ENCODE data around the gene FAM118A.
"Not testable (repeated sequence)": the region's sequence is repeated elsewhere in the genome, so short reads cannot be mapped to it uniquely, and the experiment has no call there.

FAM118A gene

DNA sequence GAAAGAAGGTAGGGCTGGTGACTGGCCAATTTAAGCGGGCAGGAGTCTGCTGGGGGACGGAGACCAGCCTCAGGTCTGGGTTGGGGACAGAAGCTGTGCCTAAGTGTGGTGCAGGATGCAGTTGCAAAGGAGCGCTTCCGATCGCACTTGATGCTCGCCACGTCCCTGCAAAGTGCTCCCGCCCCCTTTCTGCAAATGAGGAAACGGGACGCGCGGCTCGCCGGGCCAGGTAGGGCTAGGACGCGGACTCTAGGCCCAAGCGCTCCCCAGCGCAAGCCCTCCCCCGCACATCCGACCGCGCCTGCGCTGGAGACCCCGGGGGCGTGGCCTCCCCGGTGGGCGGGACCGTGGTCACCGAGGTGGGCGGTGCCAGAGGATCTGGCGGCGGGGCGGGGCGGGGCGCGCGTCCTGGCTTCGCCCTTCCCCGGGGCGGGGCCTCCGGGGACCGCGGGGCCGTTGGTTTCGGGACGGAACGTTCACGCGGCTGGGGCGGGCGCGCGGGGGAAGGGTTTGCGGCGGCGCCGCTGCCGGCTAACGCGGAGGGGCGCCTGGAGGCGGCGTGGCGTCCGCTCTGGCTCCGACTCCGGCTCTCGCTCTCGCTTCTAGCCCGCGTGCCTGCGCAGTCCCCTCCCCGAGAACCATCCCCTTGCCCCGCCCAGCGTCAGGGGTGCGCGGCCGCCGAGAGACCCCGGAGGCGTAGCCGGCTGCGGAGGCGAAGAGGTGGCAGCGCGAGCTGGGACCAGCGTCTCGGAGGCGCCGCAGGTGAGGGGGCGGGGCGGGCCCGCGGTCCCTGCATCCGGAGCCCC, at the start of gene FAM118A:
Gene FAM118A, plus strand, starts transcription at position 513 of the 806 bp plus-strand sequence. CDS start 12,446 bp downstream, outside the sequence.
- FAIRE-seq = no peak

DNA sequence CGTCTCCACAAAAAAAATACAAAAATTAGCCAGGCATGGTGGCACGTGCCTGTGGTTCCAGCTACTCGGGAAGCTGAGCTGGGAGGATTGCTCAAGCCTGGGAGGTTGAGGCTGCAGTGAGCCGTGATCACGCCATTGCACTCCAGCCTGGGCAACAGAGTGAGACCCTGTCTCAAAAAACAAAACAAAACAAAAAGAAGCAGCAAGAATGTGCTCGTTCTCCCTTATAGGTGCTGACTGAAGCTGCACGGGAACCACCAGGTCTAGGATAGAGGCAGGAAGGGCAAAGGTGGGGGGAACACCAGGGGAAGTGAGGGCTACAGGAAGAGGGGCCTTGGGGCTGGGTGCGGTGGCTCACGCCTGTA, 49.4 kb upstream of the FAM118A start:
- not testable (repeated sequence) for FAIRE-seq

DNA sequence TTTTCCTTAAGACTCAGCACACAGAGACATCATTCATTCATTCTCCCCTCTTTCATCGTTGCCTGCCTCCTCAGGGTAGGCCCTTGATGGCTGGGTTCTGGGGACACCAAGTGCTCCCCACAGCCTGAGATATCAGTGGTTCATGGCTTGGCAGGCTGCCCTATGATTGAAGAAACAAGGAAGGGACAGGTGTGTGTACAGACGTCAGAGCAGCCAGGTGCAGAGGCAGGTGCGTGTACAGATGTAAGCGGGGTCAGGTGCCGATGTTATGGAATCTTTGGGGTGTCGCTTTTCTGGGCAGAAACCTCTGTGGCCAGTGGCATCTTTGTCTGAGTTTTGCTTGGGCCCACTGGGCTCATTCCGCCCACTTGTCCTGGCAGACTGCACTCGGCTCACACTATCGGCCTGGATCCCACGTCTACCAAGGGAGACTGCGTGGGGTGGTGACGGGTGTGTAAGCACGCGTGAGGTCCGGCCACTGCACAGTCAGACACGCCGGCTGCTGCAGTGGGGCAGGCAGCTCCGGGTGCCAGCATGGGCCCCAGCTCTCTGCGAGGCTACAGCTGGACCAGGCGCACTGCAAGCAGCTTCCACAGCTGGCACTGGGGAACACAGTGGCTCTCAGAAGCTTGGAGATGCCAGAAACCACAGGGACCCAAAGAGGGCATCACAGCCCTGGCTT, 48.2 kb upstream of the FAM118A start:
- FAIRE-seq = no peak

DNA sequence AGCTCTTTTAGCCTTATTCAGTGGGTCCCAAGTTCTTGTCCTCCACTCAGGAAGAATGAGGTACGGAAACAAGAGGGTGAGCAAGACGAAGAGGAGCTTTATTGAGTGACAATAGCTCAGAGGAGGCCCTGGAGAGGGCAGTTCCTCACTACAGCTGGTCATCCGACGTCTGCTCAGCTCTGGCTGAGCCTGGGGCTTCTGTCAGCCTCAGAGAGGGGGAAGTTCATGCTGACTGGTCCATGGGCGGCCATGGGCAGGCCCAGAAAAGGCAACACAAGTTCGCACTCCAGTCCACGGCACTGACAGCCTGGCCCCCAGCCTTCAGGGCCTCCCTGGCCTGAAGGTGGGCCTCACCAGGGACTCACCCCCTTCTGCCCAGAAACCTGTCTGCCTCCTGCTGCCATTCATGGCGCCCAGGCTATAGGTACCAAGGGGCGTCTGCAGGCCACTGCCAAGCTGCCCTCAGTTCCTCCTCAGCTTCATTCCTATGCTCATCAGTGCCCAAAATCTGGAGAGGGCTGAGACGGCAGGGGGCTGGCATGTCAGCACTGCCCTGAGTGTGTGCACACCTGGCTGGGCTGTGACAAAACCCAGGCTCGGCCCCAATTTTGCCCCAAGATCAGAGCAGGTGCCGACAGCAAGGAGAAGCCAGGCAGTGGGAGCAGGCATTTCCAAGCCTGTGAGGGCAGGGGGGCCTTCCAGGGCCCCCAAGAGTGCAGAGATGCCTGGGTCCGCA, 47.4 kb upstream of the FAM118A start:
- FAIRE-seq = no peak

DNA sequence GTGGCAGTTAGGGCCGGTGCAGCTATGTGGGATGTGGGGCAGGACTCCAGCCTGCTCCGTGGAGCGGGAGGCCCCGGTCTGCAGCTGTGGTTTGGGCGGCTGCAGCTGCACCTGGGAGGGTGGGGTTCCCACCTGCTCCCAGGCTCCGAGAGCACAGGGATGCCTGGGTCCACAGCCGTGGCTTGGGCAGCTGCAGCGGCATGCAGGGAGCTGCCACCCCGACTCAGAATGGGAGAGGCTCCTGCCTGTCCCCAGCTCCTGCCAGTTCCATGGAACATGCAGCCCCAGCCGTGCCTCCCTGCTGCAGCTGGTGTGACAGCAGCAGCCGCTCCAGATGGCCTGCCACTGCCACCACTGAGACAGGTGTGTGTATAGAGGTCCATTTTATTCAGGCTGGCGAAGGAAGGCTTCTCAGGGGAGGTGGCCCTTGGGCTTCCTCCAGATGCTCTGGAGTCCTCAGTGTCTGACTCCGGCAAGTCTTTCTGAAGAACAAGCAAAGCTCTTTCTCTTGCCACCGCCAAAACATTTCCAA, 46.7 kb upstream of the FAM118A start:
- no peak for FAIRE-seq

DNA sequence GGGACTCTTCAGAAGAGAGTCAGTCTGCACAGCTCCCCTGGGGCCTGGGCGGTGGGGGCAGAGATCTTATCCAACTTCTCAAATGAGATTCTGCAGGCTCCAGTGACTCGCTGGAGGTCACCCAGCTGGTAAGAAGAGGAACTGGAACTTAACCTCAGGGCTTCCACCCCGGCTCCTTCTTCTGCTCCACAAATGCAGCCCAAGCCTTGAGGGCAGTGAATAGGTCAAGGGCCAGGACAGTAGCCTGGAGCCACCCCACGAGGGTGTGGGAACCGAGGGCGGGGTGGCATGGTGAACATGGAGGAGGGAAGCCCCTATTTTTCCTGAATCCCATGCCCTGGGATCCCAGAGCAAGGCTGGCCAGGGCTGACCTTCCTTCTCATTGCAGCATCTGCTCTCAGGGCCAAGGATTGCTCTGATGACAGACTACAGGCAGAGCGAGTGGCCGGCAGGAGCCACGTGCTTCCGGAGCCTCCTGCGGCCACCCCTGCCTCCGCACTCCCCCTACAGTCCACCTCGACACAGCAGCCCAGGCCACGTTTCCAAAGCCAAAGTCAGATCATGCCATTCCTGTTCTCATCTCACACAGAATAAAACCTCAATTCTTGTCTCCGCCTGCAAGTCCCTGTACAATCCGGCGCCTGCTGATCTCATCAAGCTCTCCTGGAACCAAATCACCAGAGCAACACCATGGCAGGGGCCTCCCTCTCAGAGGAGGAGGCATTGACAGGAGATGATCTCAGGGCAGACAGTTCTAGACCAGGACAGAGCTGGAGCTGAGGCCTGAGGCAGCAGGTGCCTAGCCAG, 46.1 kb upstream of the FAM118A start:
- no peak for FAIRE-seq

DNA sequence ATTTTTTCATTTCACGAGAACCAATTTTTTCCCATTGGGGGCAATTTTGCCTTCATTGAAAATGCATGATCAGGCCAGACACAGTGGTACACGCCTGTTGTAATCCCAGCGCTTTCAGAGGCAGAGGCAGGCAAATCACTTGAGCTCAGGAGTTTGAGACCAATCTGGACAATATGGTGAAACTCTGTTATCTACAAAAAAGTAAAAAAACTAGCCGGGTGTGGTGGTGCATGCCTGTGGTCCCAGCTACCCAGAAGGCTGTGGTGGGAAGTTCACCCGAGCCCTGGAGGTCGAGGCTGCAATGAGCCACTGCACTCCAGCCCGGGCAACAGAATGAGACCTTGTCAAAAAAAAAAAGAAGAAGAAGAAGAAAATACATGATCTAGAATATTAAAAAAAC, 44.2 kb upstream of the FAM118A start:
- no peak for FAIRE-seq

DNA sequence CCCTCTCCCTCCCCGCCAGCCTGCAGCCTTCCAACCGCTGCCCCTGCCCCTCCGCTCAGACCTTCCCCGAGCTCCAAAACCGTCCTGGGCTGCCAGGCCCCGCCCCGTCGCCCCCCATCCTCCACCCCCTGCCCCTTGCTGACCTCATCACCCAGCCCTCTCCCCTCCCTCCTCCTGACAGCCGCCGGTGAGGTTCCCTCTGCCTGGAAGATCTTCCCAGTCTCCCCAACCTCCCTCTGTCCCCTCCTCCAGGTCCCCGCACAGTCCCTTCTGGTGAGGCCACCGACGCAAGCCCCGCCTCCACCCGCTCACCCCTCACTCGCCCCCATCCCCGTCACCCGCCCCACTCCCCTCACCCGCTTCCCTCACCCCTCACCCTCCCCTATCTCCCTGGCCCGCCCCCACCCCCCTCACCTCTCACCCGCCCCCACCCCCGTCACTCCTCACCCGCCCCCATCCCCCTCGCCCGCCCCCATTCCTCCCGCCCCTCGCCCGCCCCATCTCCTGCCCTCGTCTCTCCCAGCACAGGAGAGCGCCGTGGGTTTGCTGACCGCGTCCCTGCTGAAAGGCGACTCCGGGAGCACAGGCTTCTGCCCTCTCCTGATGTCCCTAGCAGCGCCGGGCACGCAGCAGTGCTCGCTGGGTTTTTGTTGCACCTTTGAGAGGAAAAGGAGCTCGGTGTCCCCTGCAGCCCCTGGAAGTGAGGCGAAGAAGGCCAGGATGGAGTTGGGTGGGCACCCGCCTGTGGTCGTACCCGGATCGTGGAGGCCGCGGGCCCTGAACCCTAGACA, 41.4 kb upstream of the FAM118A start:
- no peak for FAIRE-seq

DNA sequence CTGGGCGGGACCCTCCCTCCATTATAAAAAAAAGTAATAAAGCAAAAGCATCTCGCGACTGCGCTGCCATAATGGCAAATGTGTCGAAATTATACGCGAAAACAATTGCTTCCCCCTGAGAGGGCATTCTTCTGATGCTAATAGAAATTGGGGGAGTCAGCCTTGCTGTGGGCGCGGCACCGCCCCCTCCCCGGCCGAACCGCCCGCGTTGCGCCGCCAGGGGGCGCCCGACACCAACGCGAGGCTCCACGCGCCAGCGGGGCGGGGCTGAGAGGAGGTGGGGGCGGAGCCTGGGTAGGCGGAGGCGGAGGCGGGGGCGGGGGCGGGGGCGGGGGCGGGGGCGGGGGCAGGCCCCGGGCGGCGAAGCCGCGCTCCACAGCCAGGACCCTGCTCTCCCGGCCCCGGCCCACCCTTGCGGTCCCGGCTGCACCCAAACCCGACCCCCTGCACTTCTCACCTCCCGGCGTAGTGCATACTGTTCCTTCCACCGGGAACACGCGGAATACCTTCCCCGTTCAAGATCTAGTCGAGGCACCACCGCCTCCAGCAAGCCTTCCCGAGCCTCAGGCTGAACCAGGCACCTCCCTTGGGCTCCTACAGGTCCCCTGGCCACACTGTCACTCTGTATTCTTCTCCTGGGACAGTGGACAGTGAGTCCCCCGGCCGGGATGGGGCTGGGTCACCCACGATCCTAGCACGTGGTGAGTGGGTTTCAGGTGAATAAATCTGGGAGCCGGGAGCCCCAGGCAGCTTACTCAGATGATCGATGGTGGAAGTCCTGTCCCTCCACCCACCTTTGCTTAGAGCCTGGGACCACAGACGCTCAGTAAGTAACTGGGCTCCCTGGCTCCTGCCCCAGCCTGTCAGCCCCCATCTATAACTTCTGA, 40.5 kb upstream of the FAM118A start:
- FAIRE-seq = no peak

DNA sequence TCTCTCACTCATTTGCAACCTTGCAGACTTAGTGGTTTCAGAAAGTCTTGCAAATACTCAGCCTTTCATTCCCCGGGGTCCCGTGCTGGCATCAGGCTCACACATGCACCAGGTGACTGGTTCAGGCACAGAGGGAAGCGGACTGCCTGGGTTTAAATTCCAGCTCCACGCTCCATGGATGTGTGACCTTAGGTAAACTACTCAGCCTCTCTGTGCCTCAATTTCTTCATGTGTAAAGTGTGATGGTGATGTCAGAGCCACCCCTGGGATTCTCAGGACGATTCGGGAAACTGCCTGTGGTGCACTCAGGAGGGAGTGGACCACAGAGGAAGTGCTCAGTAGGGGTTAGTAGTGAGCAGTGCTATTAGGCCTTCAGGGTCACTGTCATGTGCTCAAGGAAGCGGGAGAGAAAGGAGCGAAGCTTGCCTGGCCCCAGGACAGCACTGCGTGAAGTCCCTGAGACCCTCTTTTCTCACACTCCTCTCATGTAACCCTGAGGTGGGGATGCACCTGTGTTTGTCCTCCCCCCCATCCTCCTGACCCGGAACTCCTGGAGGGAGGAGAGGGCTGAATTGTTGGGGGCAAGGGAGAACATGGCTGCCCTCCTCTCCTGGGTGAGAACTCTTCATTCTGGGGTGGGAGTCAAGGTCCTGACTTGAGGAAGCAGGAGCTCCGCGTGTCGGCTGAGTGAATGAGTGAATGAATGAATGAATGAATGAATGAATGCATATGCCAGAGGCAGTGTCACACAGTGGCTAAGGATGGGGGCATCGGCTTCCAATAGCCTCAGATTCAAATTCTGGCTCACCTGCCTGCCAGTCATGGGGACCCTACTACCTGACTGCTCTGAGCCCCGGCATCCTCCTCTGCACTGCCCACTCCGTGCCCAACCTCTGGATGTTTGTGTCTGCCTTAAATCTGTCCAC, 39.4 kb upstream of the FAM118A start:
- no peak for FAIRE-seq

DNA sequence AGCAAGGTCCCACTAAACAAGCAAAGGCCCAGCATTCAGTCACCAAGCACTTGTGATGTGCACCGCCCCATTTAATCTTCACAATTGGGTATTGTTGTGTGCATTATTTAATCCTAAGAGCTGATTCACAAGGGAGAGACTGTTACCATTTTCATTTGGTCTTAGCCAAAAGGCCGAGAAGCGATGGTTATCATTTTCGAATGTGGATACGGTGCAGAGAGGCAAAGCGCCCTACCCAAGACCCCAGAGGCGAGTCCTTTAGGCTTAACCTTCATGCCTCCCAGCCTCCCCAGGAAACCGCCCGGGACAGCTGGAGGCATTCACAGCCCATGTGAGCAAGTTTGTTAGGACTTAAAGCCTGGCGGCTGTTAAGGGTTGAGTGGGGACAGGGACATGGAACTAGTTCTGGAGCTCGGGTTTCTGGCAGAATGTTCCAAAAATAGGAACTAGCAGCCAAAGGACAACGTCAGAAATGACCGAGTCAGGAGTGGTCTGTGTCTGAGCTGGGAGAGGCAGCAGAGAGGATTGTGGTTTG, 38.0 kb upstream of the FAM118A start:
- FAIRE-seq = no peak

DNA sequence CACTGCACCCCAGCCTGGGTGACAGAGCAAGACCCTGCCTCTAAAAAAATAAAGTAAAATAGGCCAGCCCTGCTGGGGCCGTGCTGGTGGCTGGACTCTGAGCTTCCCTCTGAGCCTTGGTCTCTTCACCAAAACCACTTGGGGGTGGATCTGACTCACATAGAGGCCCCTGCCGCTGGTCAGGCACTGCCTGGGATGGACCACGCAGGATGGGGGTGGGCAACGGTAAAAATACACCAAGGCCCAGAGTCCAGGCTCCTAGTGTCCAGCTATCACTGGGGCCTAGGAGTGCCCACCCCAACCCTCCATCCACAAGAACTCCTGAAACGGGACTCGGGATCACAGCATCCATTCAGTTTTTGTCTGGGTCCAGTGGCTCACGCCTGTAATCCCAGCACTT, 37.2 kb upstream of the FAM118A start:
- no peak for FAIRE-seq

DNA sequence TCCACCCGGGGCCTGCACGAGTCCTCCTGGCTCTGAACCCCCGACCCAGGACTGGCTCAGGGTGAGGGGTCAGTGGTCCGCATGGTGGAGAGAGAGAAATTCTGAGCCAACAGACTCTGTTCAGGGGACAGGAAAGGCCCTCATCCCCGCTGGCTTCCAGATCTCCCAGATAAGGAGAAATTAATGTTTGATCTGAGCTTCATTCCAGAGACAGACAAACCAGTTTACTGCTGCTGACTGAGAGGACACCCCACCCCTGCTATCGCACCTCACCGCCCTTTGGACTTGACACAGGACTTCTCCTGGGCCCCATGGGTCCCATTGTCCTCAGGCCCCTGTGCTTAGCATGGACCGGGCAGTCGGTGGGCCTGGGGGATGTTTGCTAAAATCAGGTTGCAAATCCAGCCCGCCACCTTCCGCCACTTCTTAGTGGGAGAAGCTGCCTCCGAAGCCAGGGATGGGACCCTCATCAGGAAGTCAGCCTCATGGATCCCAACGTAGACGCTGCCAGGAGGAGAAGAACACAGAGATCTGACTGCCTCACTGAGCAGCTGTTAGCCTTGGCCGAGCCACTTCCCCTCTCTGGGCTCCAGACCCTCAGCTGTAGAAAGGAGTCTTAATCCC, 36.2 kb upstream of the FAM118A start:
- no peak for FAIRE-seq

DNA sequence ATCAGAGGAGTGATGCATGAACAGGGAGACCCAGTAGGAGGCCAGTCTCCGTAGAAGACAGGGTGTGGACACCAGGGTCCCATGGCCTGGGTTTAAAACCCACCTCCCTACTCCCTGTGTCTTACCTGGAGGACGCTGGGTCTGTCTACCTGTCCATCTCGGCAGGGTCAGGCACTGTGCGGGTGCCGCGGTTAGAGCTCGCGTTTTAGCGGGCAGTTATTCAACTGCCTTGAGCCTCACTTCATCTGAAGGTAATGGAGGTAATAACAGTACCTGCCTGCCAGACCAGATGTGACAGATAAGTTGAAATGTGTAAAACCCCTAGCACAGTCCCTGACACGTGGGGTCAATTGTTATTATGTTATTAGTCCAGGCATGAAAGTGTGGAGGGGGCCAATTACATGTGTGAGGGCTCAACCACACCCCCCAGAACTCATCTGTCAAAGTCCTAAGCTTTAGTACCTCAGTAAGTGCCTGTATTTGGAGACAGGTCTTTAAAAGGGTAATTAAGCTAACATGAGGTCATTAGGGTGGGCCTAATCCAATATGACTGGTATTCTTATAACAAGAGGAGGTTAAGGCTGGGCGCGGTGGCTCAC, 33.1 kb upstream of the FAM118A start:
- no peak for FAIRE-seq

DNA sequence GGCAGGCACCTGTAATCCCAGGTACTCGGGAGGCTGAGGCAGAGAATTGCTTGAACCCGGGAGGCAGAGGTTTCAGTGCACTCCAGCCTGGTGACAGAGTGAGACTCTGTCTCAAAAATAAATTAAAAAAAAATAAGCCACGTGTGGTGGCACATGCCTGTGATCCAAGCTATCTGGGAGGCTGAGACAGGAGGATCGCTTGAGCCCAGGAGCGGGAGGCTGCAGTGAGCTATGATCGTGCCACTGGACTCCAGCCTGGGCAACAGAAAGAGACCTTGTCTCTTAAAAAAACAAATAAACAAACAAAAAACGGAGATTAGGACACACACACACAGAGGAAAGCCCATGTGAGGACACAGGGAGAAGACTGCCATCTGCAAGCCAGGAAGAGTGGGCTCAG, 32.0 kb upstream of the FAM118A start:
- FAIRE-seq = not testable (repeated sequence)

DNA sequence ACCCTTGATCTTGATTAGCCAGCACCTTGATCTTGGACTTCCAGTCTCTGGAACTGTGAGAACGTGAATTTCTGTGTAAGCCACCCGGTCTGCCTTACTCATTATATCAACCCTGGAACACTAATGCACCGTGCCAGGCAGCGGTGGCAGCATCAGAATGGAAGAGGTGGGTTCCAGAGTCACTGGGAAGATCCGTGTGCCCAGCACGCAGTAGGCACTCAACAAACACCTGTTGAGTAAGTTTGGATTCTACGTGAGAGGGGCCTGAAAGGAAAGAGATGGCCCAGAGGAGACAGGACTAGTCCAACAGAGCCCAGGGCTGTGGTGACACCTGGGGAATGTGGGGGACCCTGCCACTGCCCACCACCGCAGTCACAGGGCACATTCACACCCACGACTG, 31.6 kb upstream of the FAM118A start:
- no peak for FAIRE-seq

DNA sequence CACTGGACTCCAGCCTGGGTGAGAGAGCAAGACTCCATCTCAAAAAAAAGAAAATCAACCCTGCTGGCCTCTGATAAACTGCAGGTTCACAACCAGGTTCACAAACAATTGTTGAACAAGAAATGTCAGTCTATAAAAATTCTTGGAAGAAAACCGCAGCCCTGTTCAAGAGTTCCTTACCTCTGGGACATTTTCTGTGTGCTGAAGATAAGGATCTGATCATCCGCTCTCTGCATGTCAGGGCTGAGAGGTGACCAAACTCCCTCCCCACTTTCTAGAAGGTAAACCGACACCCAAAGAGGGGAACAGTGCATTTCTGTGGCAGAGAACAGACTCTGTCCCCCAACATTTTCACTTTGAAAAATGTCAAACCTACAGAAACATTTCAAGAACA, 29.1 kb upstream of the FAM118A start:
- no peak for FAIRE-seq

DNA sequence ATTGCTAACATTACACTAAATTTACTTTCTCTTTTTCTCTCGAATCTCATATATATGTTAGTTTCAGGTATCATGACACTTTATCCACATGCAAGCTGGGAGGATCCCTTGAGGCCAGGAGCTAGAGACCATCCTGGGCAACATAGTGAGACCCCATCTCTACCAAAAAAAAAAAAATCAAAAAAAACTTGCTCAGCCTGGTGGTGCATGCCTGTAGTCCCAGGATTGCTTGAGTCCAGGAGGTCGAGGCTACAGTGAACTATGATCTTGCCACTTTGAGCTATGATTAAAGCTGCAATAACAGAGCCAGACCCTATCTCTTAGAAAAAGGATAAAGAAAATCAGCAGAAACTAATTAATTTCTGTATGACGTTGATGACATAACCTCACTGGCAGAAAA, 28.7 kb upstream of the FAM118A start:
- no peak for FAIRE-seq

All from TTC549 (cell line).